H9 (cell line): Measurements from ENCODE around the gene GOT2. TPM values are rescaled to one million over a fixed set of nuclear protein-coding genes. Genes with fewer than 3 reads are reported as not detected.

Source experiments
- DNase-seq: peaks from one replicate; pipeline ENCODE4 v3.0.0-alpha.2; 2017
- H2AFZ ChIP-seq: one replicate; pipeline ENCODE4 v1.6.1; 2013; ENCODE audit warnings: mild to moderate bottlenecking, low read length, control low read depth, moderate library complexity
- H2AK5ac ChIP-seq: 2 replicates; pipeline ENCODE4 v1.6.1; 2013; ENCODE audit warnings: low read length, control low read depth, mixed read lengths; ENCODE audit not compliant: insufficient read length
- H2BK120ac ChIP-seq: one replicate; pipeline ENCODE4 v1.6.1; 2013; ENCODE audit warnings: low read depth, mild to moderate bottlenecking, low read length, control low read depth, inconsistent platforms; ENCODE audit not compliant: poor library complexity, severe bottlenecking
- H2BK12ac ChIP-seq: 2 replicates; pipeline ENCODE4 v1.6.1; 2013; ENCODE audit warnings: low read length, control low read depth, mixed read lengths, low read depth; ENCODE audit not compliant: insufficient read length
- H2BK15ac ChIP-seq: 2 replicates; pipeline ENCODE4 v1.6.1; 2013; ENCODE audit warnings: low read depth, low read length, control low read depth
- H2BK20ac ChIP-seq: one replicate; pipeline ENCODE4 v1.6.1; 2013; ENCODE audit warnings: low read depth, mild to moderate bottlenecking, low read length, control low read depth, inconsistent platforms; ENCODE audit not compliant: poor library complexity, severe bottlenecking
- H2BK5ac ChIP-seq: 2 replicates; pipeline ENCODE4 v1.6.1; 2013; ENCODE audit warnings: low read length, control low read depth, mixed read lengths; ENCODE audit not compliant: insufficient read length
- H3K14ac ChIP-seq: 2 replicates; pipeline ENCODE4 v1.6.1; 2013; ENCODE audit warnings: low read length, control low read depth; ENCODE audit not compliant: insufficient read depth
- H3K18ac ChIP-seq: 2 replicates; pipeline ENCODE4 v1.6.1; 2013; ENCODE audit warnings: low read depth, mild to moderate bottlenecking, mixed read lengths, low read length, control low read depth; ENCODE audit not compliant: insufficient read length
- H3K23ac ChIP-seq: 2 replicates; pipeline ENCODE4 v1.6.1; 2013; ENCODE audit warnings: low read length, control low read depth, mixed read lengths, low read depth; ENCODE audit not compliant: insufficient read length
- H3K23me2 ChIP-seq: 2 replicates; pipeline ENCODE4 v1.6.1; 2013; ENCODE audit warnings: low read depth, mild to moderate bottlenecking, mixed read lengths, low read length, control low read depth; ENCODE audit not compliant: insufficient read length, poor library complexity, severe bottlenecking
- H3K27ac ChIP-seq: 2 replicates; pipeline ENCODE4 v1.5.1; 2013; ENCODE audit warnings: low read length, control low read depth, mixed read lengths, low read depth; ENCODE audit not compliant: insufficient read length
- H3K27me3 ChIP-seq: 2 replicates; pipeline ENCODE4 v1.6.1; 2013; ENCODE audit warnings: low read length, control low read depth, inconsistent platforms; ENCODE audit not compliant: insufficient read depth
- H3K4ac ChIP-seq: 2 replicates; pipeline ENCODE4 v1.6.1; 2013; ENCODE audit warnings: low read depth, mild to moderate bottlenecking, control low read depth, inconsistent platforms, low read length, moderate library complexity
- H3K4me1 ChIP-seq: 2 replicates; pipeline ENCODE4 v1.6.1; 2013; ENCODE audit warnings: low read length, control low read depth, inconsistent platforms; ENCODE audit not compliant: insufficient read depth
- H3K4me2 ChIP-seq: 2 replicates; pipeline ENCODE4 v1.6.1; 2013; ENCODE audit warnings: low read length, control low read depth, mixed read lengths; ENCODE audit not compliant: insufficient read length, insufficient read depth
- H3K56ac ChIP-seq: 2 replicates; pipeline ENCODE4 v1.6.1; 2013; ENCODE audit warnings: low read depth, mild to moderate bottlenecking, mixed read lengths, low read length, control low read depth; ENCODE audit not compliant: insufficient read length
- H3K79me1 ChIP-seq: 2 replicates; pipeline ENCODE4 v1.6.1; 2013; ENCODE audit warnings: low read depth, mild to moderate bottlenecking, moderate library complexity, low read length, control low read depth, inconsistent platforms; ENCODE audit not compliant: insufficient read depth, poor library complexity, severe bottlenecking
- H3K79me2 ChIP-seq: 2 replicates; pipeline ENCODE4 v1.6.1; 2013; ENCODE audit warnings: low read length, control low read depth, inconsistent platforms; ENCODE audit not compliant: insufficient read depth
- H3K9ac ChIP-seq: 2 replicates; pipeline ENCODE4 v1.6.1; 2013; ENCODE audit warnings: low read length, control low read depth, mixed read lengths; ENCODE audit not compliant: insufficient read length; ENCODE audit errors: extremely low read depth
- H3K9me3 ChIP-seq: one replicate; pipeline ENCODE4 v1.6.1; 2013; ENCODE audit warnings: low read depth, low read length, inconsistent platforms; ENCODE audit not compliant: control insufficient read depth
- H3T11ph ChIP-seq: one replicate; pipeline ENCODE4 v1.6.1; 2013; ENCODE audit warnings: mild to moderate bottlenecking, low read length, control low read depth, inconsistent platforms
- H4K20me1 ChIP-seq: one replicate; pipeline ENCODE4 v1.6.1; 2013; ENCODE audit not compliant: control insufficient read depth, insufficient read length, insufficient read depth
- H4K5ac ChIP-seq: 2 replicates; pipeline ENCODE4 v1.6.1; 2013; ENCODE audit warnings: low read depth, mild to moderate bottlenecking, mixed read lengths, low read length, control low read depth; ENCODE audit not compliant: insufficient read length
- H4K8ac ChIP-seq: replicated peaks from 2 replicates; pipeline ENCODE4 v1.6.1; 2013; ENCODE audit warnings: low read length, control low read depth, mixed read lengths, low read depth; ENCODE audit not compliant: insufficient read length
- H4K91ac ChIP-seq: 2 replicates; pipeline ENCODE4 v1.6.1; 2013; ENCODE audit warnings: low read depth, mild to moderate bottlenecking, moderate library complexity, mixed read lengths, low read length, control low read depth; ENCODE audit not compliant: insufficient read length
- H3K27ac Mint-ChIP-seq, 3 experiments: 2 replicates in 2 of 3; 3 replicates in 1 of 3; pipeline ENCODE4 v1.8.0; 2020 to 2021; ENCODE audit warnings: mixed read lengths in 3 of 3, mild to moderate bottlenecking in 1 of 3, moderate library complexity in 1 of 3
- H3K27me3 Mint-ChIP-seq: 2 replicates; pipeline ENCODE4 v1.8.0; 2021; ENCODE audit warnings: low read depth, mild to moderate bottlenecking, moderate library complexity, mixed read lengths
- H3K36me3 Mint-ChIP-seq, 3 experiments: 2 replicates in 2 of 3; 3 replicates in 1 of 3; pipeline ENCODE4 v1.8.0; 2020 to 2021; ENCODE audit warnings: low read depth in 3 of 3, mixed read lengths in 3 of 3; ENCODE audit not compliant: insufficient read depth in 1 of 3
- H3K4me1 Mint-ChIP-seq, 2 experiments: 2 replicates each; pipeline ENCODE4 v1.8.0; 2020; ENCODE audit warnings: mixed read lengths in 2 of 2
- H3K4me3 Mint-ChIP-seq, 2 experiments: 2 replicates in 1 of 2; 3 replicates in 1 of 2; pipeline ENCODE4 v1.8.0; 2020 to 2021; ENCODE audit warnings: mild to moderate bottlenecking in 2 of 2, mixed read lengths in 2 of 2, moderate library complexity in 1 of 2
- H3K9me3 Mint-ChIP-seq, 2 experiments: 2 replicates in 1 of 2; 3 replicates in 1 of 2; pipeline ENCODE4 v1.8.0; 2020; ENCODE audit warnings: mild to moderate bottlenecking in 2 of 2, mixed read lengths in 2 of 2, moderate library complexity in 1 of 2
- CTCF ChIP-seq: fragments of 200-600 bp; sonication (generic); conservative IDR thresholded peaks from 3 replicates; pipeline ENCODE4 v1.8.0; 2021; ENCODE audit warnings: antibody characterized with exemption, mild to moderate bottlenecking
- WGBS: extraction: QIAGEN DNeasy Blood & Tissue Kit; methylation state at CpG from one replicate; pipeline ENCODE4 v1.1.7; 2013; ENCODE audit warnings: missing lambda C conversion rate, low lambda C conversion rate, mixed read lengths; ENCODE audit not compliant: insufficient read length; ENCODE audit errors: extremely low coverage; 5-methylcytosine and 5-hydroxymethylcytosine counted together
- total RNA-seq: library from RNA; stranded (reverse); gene quantifications from 2 replicates; pipeline ENCODE4 v1.2.1, GENCODE V29; 2021

GOT2 gene
- total RNA-seq, 1 experiment from 2014 or later: 148 TPM

DNA sequence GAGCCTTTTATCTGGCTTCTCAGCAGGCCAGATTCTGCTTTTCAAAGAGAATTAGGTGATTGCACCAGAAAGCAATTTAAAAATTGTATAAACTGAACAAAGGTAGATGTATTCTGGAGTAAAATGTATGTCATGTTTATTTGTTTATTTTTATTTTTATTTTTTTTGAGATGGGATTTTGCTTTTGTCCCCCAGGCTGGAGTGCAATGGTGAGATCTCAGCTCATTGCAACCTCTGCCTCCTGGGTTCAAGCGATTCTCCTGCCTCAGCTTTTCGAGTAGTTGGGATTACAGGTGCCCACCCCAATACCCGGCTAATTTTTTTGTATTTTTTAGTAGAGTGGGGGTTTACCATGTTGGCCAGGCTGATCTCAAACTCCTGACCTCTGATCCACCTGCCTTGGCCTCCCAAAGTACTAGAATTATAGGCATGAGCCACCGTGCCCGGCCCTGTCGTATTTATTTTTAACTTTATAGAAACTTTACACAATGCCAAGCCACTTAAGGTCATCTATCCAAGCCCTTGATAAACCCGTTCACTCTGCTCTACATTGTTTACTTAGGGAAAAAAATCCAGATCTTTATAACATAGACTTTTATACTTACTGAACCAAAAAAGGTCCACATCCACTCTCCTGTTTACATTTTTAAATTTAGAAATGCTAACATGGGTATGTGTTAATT is 22.7 kb upstream of the GOT2 start:
- no peak overlapping the region for H3K9ac ChIP-seq
- no peak overlapping the region for H3T11ph ChIP-seq
- no peak overlapping the region for H3K14ac ChIP-seq
- no peak overlapping the region for H3K27ac ChIP-seq
- H3K27ac Mint-ChIP-seq: no peak overlapping the region
- H3K23ac ChIP-seq: no peak overlapping the region
- no peaks in the 10 kb centered on the region for H3K27me3 ChIP-seq
- no peaks in the 10 kb centered on the region; a peak in 1 of 5 replicates for H3K9me3 Mint-ChIP-seq
- no peak overlapping the region for H4K8ac ChIP-seq
- H3K4ac ChIP-seq: no peak overlapping the region
- no peak overlapping the region for H3K4me3 Mint-ChIP-seq
- no peak overlapping the region for H2BK5ac ChIP-seq
- no peaks in the 10 kb centered on the region for H3K27me3 Mint-ChIP-seq
- WGBS: no CpG with 5 or more reads among the region's 7 CpGs
- H2BK20ac ChIP-seq: no peak overlapping the region
- H3K23me2 ChIP-seq: no peaks in the 10 kb centered on the region
- H3K18ac ChIP-seq: no peak overlapping the region
- H3K9me3 ChIP-seq: no peaks in the 10 kb centered on the region
- no peak overlapping the region for H2AK5ac ChIP-seq
- DNase-seq: no peak
- no peak overlapping the region for H3K56ac ChIP-seq
- peaks cover 3% of the 10 kb centered on the region; the same call in 1 of the 2 replicates for H3K4me1 ChIP-seq
- H2BK12ac ChIP-seq: no peak overlapping the region
- peak overlapping the region; percentile 70 for H2BK120ac ChIP-seq
- H4K5ac ChIP-seq: no peak overlapping the region
- H4K20me1 ChIP-seq: no peaks in the 10 kb centered on the region
- H2BK15ac ChIP-seq: no peak overlapping the region
- no peaks in the 10 kb centered on the region for H3K79me2 ChIP-seq
- no peaks in the 10 kb centered on the region for H3K79me1 ChIP-seq
- H4K91ac ChIP-seq: no peak overlapping the region
- TF ChIP-seq CTCF: no peak
- no peaks in the 10 kb centered on the region for H3K36me3 Mint-ChIP-seq
- H3K4me1 Mint-ChIP-seq: peaks cover 8 to 10% of the 10 kb centered on the region in 2 experiments
- H2AFZ ChIP-seq: no peak overlapping the region
- H3K4me2 ChIP-seq: no peak overlapping the region
